SKM-1 (cell line): ENCODE results near the gene RBM19.
"Not testable (repeated sequence)": the region's sequence is repeated elsewhere in the genome, so short reads cannot be mapped to it uniquely, and the experiment has no call there.

Source experiments
- DNase-seq: peaks from one replicate; lab custom pipeline; 2025; ENCODE audit not compliant: unreplicated experiment; lab: John Stamatoyannopoulos, UW

RBM19 gene

DNA sequence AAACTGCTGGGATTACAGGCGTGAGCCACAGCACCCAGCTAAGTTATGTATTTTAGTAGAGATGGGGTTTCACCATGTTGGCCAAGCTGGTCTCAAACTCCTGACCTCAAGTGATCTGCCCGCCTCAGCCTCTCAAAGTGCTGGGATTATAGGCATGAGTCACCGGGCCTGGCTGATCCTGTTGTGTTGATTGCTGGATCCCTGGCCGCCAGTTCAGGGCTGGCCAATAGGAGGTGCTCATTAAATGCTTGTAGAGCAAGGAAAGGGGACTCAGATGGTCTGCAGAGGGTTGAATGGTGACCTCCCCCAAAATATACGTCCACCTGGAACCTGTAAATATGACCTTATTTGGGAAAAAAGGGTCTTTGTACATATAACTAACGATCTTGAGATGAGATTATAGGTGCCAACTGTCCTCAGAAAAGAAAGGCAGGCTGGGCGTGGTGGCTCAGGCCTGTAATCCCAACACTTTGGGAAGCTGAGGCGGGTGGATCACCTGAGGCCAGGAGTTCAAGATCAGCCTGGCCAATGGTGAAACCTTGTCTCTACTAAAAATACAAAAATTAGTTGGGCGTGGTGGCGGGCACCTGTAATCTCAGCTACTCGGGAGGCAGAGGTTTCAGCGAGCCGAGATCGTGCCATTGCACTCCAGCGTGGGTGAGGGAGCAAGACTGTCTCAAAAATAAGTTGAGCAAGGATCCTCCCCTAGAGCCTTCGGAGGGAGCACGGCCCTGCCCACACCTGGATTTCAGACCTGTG, 156.5 kb downstream of the RBM19 start:
- not testable (repeated sequence) for DNase-seq

DNA sequence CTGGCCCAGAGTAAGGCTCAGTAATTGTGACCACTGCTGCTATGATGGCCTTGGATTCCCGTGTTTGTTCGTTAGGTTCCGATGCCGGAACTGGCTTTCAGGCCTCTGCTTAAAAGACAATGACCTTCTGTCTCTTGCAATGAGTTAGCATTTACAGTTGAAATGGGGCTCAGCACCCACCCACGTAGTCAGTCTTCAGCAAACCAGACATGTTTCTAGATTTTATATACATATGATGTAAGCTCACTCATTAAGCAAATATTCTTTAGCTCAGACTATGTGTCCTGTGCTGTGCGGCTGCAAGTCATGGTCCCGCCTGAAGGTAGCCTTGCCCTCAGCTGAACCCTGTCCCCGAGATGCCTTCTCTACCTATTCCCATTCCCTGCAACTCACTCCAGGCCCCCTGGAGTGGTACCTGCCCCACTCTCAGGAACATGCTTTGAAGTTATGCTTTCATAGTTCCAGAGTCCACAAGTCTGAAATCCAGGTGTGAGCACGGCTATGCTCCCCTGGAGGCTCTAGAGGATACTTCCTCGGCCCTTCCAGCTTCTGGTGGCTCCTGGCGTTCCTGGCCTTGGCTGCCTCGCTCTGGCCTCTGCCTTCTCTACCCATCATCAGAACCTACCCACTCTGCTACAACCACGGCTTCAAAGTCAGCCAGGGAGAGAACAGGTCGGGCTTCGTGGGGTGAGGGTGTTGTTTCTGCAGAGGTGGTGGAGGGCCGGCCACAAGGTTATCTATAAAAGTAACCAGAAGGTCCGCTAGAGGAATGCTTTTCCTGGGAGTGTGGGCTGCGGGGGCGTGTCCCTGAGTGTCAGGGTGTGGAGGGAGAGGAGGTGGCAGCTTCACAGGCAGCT, 157.8 kb downstream of the RBM19 start:
- no peak for DNase-seq

- no peak for DNase-seq
Observed at GRCh38 chr12:113805673-113806072, 160.5 kb downstream of the RBM19 start.

DNA sequence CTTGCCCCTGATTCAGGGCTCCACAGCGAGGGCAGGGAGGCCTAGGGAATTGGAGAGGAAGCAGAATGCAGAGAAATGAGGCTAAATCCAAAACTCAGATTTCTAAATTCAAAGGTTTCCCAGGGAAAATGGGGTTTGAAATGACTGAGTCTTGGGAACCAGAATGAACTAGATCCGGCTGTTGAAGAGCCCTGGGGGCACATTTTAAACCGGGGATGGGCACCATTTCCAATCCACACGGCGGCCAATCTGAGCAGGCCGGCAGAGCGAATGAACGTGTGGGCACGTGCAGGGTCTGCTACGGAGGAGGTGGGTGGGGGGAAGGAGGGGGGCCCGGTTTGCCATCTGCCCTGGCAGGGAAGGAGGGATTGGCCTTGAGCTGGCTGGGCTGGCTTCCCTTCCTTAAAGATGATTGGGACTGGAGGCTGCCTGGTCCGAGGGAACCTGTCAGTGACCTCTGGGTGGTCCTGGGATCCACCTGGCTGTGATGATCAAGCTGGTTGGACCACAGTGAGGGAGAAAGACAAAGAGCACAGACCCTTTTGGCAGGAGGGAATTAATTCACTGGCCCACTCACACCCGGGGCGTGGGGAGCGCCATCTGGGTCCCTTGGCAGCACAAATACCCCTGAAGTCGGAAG, 161.0 kb downstream of the RBM19 start:
- DNase-seq, result no peak

- DNase-seq, result no peak
Observed at GRCh38 chr12:113803759-113804140, 162.4 kb downstream of the RBM19 start.

DNA sequence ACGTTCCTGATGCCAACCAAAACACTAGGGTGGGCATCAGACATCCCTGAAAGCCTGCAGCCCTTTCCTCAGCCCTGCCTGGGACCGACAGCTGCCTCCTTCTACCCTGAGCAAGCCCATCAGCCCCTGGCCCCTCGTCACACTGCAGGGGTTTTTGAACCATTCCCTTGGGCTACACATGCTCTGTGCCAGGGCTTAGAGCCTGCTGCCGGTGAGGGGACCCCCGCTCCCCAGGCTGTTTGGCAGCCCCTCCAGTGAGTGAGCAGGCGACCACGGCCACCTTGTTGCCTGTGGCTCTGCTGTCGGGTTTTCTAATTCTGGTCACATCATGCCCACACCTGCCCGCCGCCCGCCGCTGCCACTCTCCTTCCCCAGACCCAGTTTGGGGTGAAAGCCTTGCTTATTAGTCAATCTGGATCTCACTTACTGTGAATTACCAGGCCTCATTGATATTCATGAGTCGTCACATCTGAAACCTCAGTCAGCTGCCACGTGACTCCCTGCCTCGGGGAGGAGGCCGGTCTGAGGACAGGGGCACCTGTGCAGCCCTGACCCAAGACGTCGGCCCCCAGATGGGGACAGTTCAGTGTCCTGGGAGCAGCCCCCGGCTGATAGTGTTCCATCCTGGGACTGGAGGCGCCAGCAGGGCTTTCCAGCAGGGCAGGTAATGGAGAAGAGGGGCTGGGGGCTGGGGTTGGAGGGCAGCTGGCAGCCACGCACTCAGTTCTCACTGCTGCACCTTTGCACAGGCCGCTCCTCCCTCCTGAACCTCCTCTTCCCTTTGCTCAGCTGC, 163.0 kb downstream of the RBM19 start:
- no peak for DNase-seq

GRCh38 chr12:113802000-113802749, 163.9 kb downstream of the RBM19 start:
- no peak for DNase-seq

DNA sequence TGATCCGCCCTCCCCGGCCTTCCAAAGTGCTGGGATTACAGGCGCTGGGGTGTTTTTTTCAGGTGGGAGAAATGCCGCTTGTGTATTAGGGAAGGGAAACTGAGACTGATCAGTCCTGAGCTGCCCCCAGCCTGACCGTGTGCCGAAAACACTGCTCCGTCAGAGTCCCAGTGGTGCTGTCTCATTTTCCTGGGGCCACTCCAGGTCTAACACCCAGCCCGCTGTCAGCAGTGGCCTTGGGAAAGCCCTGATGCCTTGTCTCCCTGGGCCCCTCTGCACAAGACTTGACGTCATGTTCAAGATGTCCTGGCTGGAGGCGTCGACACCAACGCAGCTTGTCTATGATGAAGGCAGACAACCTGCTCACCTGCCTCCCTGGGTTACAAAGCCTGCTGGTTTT, 165.9 kb downstream of the RBM19 start:
- no peak for DNase-seq

GRCh38 chr12:113798552-113798951, 167.6 kb downstream of the RBM19 start:
- DNase-seq, result no peak

- no peak for DNase-seq
Observed at GRCh38 chr12:113797535-113797868, 168.6 kb downstream of the RBM19 start.

DNA sequence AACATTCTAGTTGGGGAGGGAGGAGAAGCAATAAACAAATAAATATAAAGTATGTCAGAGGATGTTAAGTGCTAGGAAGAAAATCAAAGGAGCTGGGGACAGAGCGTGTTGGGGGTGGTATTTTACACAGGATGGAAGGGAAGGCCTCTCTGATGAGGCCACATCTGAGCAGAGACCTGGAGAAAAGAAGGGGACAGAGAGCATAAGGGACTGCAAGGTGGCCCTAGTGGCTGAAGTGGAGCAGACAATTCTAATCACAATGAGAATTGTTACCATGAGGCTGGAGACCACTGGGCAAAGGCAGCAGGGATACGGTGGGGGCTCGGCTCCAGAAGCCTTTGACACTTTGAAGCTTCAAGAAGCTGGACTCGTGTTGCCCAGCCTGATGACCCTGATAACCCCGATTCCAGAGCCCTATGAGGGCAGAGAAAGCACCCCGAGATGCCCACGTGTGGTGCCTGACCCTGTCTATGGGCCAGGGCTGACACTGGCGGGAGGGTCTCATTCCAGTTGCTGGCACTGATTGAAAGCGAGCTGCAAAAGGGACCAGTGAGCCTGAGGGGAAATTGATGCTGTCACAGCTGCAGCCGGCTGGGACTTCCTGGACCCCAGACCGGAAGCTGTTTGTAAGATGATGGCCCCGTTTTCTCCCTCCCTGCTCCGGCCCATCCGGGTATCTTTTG, 169.1 kb downstream of the RBM19 start:
- DNase-seq, result no peak

DNA sequence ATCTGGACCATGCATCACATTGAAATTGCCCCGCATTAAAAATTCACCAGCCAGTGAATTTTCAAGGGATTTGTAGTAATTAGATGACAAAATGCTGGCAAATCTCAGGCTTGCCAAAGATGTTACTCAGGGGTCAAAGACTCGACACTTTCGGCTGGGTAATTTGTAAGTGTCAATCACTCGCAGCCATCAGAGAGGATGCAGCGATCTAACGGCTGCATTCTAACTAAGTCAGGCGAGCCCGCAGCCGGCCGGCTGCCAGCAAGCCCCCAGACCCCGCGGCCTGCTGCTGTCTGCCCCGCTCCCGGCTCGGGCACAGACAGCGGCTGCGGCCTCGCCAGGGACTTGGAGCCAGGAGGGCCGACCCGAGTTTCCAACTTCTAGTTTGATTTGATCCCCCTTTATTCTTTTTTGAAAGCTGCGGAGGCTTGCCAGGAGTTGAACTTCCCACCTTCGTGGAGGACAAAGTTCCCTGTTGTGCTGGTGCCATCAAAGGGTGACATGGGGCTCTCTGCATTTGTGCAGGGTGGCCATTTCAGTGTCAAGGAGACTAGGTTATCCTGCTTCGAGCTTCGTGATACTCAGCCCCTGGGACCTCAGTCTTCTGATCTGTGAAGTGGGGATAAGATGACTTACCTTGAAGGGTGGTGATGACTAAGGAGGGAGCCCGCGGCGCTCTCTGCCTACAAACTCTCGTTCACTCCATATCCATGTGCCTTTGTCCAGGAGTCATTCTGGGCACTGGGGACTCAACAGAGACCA, 169.9 kb downstream of the RBM19 start:
- DNase-seq, result no peak

DNA sequence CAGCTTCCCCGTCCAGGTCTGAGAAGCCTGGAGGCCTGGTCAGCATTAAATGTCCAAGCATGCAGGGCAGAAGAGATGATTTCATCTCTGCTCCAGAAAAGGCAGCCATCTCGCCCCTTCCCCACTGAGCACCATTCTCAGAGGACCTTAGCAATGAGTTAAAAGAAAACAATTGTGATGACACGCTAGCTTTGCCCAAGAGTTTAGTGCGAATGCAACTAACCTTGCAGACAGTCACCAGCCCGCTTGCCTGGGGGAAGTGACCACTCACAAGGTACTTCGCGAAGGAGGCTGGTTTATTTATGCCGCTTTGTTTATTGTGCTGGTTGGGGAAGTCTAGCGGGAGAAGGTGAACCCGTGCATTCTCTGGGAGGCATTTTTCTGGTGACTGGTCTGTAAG, 170.7 kb downstream of the RBM19 start:
- no peak for DNase-seq

- DNase-seq, result no peak
Observed at GRCh38 chr12:113794774-113795173, 171.4 kb downstream of the RBM19 start.

DNA sequence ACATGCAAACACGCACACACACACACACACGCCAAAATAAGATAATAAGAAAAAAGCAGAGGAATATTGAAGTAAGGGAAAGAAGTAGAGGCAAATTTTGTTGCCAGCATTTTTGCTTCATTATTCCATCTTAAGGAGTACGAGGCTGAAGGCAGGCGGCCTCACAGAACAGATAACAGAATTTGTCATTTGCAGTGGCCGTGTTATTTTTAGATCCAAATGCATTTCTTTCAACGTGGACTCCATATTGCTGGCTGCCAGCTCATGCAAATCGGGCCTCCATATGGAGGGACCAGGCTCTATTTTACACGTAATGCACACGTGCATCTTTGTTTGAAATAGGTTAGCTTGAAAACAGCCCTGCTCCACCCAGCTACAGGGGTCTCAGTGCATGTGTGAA, 172.9 kb downstream of the RBM19 start:
- DNase-seq, result no peak

DNA sequence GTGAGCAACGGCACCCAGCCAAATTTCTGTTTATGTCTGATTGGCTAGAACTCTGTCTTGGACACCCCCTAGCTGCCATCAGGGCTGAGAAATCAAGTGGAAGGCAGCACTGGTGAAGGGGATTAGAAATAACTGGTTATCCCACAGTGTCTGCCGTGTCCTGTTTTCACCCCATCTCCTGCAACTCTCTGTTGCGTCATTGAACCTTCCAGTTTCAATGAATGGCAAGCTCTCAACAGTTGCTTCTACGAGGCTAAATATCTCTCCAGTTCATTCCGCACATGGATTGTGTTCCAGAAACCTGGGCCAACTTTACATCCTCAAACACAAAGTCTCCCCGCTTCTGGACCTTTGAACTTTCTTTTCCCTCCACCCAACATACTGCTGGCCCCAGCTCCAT, 173.7 kb downstream of the RBM19 start:
- DNase-seq, result no peak

GRCh38 chr12:113788020-113788856, 177.9 kb downstream of the RBM19 start:
- DNase-seq, result no peak

- DNase-seq, result no peak
Observed at GRCh38 chr12:113786107-113786506, 180.0 kb downstream of the RBM19 start.
